HUDEP-2 (cell line): Measurements from ENCODE around the gene PDE4B.

ENCODE experiments used
- DNase-seq, 76 experiments: peaks; one replicate each; lab custom pipeline; 2025; ENCODE audit not compliant: unreplicated experiment in 76 of 76; lab: John Stamatoyannopoulos, UW

PDE4B gene

GRCh38 chr1:66274634-66275033 is 481.9 kb downstream of the PDE4B start:
- no peak for DNase-seq

GRCh38 chr1:66275083-66275482 is 482.4 kb downstream of the PDE4B start:
- DNase-seq: no peak

- DNase-seq: no peak
Measured at GRCh38 chr1:66275601-66276023, 482.9 kb downstream of the PDE4B start.

GRCh38 chr1:66276218-66276617 is 483.5 kb downstream of the PDE4B start:
- no peak for DNase-seq

- DNase-seq: no peak
Measured at GRCh38 chr1:66278260-66279021, 485.7 kb downstream of the PDE4B start.

- DNase-seq: no peak
Measured at GRCh38 chr1:66281808-66282207, 489.1 kb downstream of the PDE4B start.

GRCh38 chr1:66282343-66282852 is 489.7 kb downstream of the PDE4B start:
- DNase-seq: no peak

GRCh38 chr1:66282891-66283621 is 490.4 kb downstream of the PDE4B start:
- no peak for DNase-seq

GRCh38 chr1:66283622-66284041 is 490.9 kb downstream of the PDE4B start:
- DNase-seq: no peak

GRCh38 chr1:66284746-66285145 is 492.1 kb downstream of the PDE4B start:
- DNase-seq: no peak

GRCh38 chr1:66285618-66286270 is 493.0 kb downstream of the PDE4B start:
- DNase-seq: no peak

- no peak for DNase-seq
Measured at GRCh38 chr1:66286307-66286706, 493.6 kb downstream of the PDE4B start.

GRCh38 chr1:66288048-66288447 is 495.4 kb downstream of the PDE4B start:
- no peak for DNase-seq

GRCh38 chr1:66290761-66291530 is 498.3 kb downstream of the PDE4B start:
- DNase-seq: no peak

- no peak for DNase-seq
Measured at GRCh38 chr1:66291531-66291864, 498.8 kb downstream of the PDE4B start.

GRCh38 chr1:66292305-66292704 is 499.6 kb downstream of the PDE4B start:
- no peak for DNase-seq

GRCh38 chr1:66292944-66293343 is 500.2 kb downstream of the PDE4B start:
- DNase-seq: no peak

- no peak for DNase-seq
Measured at GRCh38 chr1:66294707-66295370, 502.1 kb downstream of the PDE4B start.

- DNase-seq: no peak
Measured at GRCh38 chr1:66295803-66296202, 503.1 kb downstream of the PDE4B start.

GRCh38 chr1:66296370-66296769 is 503.7 kb downstream of the PDE4B start:
- no peak for DNase-seq
